SK-N-SH (cell line): Measurements from ENCODE around the gene DIS3L2. TPM values are rescaled to one million over a fixed set of nuclear protein-coding genes. Genes with fewer than 3 reads are reported as not detected.

Experiments used
- CTCF ChIA-PET: fragments of 300-600, 350-600 bp; formaldehyde crosslinking; extraction: SDS; loops from one replicate; lab custom pipeline; 2021; lab: Yijun Ruan, JAX
- POLR2A ChIA-PET: fragments of 350-600 bp; sonication (Branson Sonifier 250); formaldehyde crosslinking; extraction: SDS; loops from one replicate; lab custom pipeline; 2020; ENCODE audit warnings: antibody characterized with exemption, inconsistent platforms; lab: Yijun Ruan, JAX
- DNase-seq: peaks from one replicate; pipeline ENCODE4 v3.0.0; 2012
- H2AFZ ChIP-seq: fragments of 200-600 bp; sonication (generic); 2 replicates; pipeline ENCODE4 v1.8.1; 2016; ENCODE audit warnings: antibody characterized with exemption, mild to moderate bottlenecking, low read depth
- H3F3A ChIP-seq: fragments of 200-600 bp; sonication (generic); replicated peaks from 2 replicates; pipeline ENCODE3; 2016; ENCODE audit warnings: antibody characterized with exemption, mild to moderate bottlenecking; ENCODE audit not compliant: insufficient read depth
- H3K27ac ChIP-seq, 2 experiments: fragments of 200-500 bp in 1 of 2; fragments of 200-600 bp in 1 of 2; sonication (Bioruptor generic) in 1 of 2; sonication (generic), shearing (Covaris generic) in 1 of 2; 2 replicates each; pipeline versions ENCODE4 v1.5.1 to v1.6.1; 2014 to 2016; ENCODE audit warnings: low read depth in 2 of 2, inconsistent platforms in 1 of 2, low read length in 1 of 2, mild to moderate bottlenecking in 1 of 2, mixed read lengths in 1 of 2
- H3K27me3 ChIP-seq: fragments of 200-600 bp; sonication (generic), shearing (Covaris generic); 2 replicates; pipeline ENCODE4 v1.6.1; 2016; ENCODE audit warnings: mixed run types; ENCODE audit not compliant: insufficient read depth
- H3K36me3 ChIP-seq, 2 experiments: fragments of 200-500 bp in 1 of 2; fragments of 200-600 bp in 1 of 2; sonication (Bioruptor generic) in 1 of 2; sonication (generic) in 1 of 2; replicated peaks in 1 of 2; 2 replicates each; pipeline versions ENCODE3 to v1.5.1; 2014 to 2016; ENCODE audit warnings: low read length in 1 of 2, mild to moderate bottlenecking in 1 of 2; ENCODE audit not compliant: insufficient read depth in 2 of 2, control insufficient read depth in 1 of 2
- H3K4me1 ChIP-seq, 2 experiments: fragments of 200-500 bp in 1 of 2; fragments of 200-600 bp in 1 of 2; sonication (Bioruptor generic) in 1 of 2; sonication (generic), shearing (Covaris generic) in 1 of 2; 2 replicates each; pipeline versions ENCODE4 v1.5.1 to v1.6.1; 2014 to 2016; ENCODE audit warnings: low read depth in 1 of 2, low read length in 1 of 2, mixed run types in 1 of 2; ENCODE audit not compliant: insufficient read depth in 2 of 2, control insufficient read depth in 1 of 2
- H3K4me2 ChIP-seq: fragments of 200-600 bp; sonication (generic), shearing (Covaris generic); 2 replicates; pipeline ENCODE4 v1.6.1; 2017; ENCODE audit warnings: mixed run types
- H3K4me3 ChIP-seq, 2 experiments: fragments of 200-500 bp in 1 of 2; fragments of 200-600 bp in 1 of 2; sonication (Bioruptor generic) in 1 of 2; sonication (generic), shearing (Covaris generic) in 1 of 2; 2 replicates each; pipeline versions ENCODE4 v1.5.1 to v1.8.1; 2014 to 2016; ENCODE audit warnings: low read depth in 2 of 2, inconsistent platforms in 1 of 2, low read length in 1 of 2, mild to moderate bottlenecking in 1 of 2, mixed read lengths in 1 of 2, moderate library complexity in 1 of 2
- H3K79me2 ChIP-seq: fragments of 200-600 bp; sonication (generic); 2 replicates; pipeline ENCODE4 v1.8.1; 2017; ENCODE audit warnings: mild to moderate bottlenecking; ENCODE audit not compliant: insufficient read depth
- H3K9ac ChIP-seq: fragments of 200-600 bp; sonication (generic); 2 replicates; pipeline ENCODE4 v1.6.1; 2017; ENCODE audit warnings: mixed run types
- H3K9me2 ChIP-seq: fragments of 200-600 bp; sonication (generic); 2 replicates; pipeline ENCODE4 v1.6.1; 2017; ENCODE audit warnings: mixed run types
- H3K9me3 ChIP-seq: fragments of 200-600 bp; sonication (generic); 2 replicates; pipeline ENCODE4 v1.6.1; 2017; ENCODE audit warnings: mixed run types, mild to moderate bottlenecking, moderate library complexity
- H4K20me1 ChIP-seq: fragments of 200-600 bp; sonication (generic); 2 replicates; pipeline ENCODE4 v1.6.1; 2017; ENCODE audit warnings: mild to moderate bottlenecking, mixed run types; ENCODE audit not compliant: insufficient read depth
- EP300 ChIP-seq, 2 experiments: IDR thresholded peaks; 2 replicates each; pipeline versions ENCODE4 v1.4.0 to v1.6.1; 2012; ENCODE audit warnings: borderline replicate concordance in 1 of 2, low read depth in 1 of 2, low read length in 1 of 2
- EZH2phosphoT487 ChIP-seq: fragments of 200-600 bp; sonication (generic); IDR thresholded peaks from 2 replicates; pipeline ENCODE4 v1.6.1; 2017; ENCODE audit warnings: low read depth, mixed run types, mild to moderate bottlenecking, antibody characterized with exemption, moderate library complexity, borderline replicate concordance
- FOXJ3 ChIP-seq: sonication (generic); formaldehyde crosslinking; IDR thresholded peaks from 2 replicates; pipeline ENCODE4 v1.5.1; 2020; ENCODE audit warnings: mild to moderate bottlenecking, missing genetic modification reagents
- FOXM1 ChIP-seq: IDR thresholded peaks from 2 replicates; pipeline ENCODE4 v1.4.0; 2012; ENCODE audit warnings: low read depth, mild to moderate bottlenecking
- GATA2 ChIP-seq: sonication (generic); formaldehyde crosslinking; IDR thresholded peaks from 2 replicates; pipeline ENCODE4 v1.5.0; 2020; ENCODE audit warnings: mild to moderate bottlenecking, missing genetic modification reagents
- MEF2A ChIP-seq: IDR thresholded peaks from 2 replicates; pipeline ENCODE4 v1.4.0; 2012; ENCODE audit warnings: low read depth, borderline replicate concordance
- MXI1 ChIP-seq: IDR thresholded peaks from 2 replicates; pipeline ENCODE4 v1.6.1; 2012; ENCODE audit warnings: mild to moderate bottlenecking, low read depth, low read length, improper control_type of control experiment
- NRF1 ChIP-seq: IDR thresholded peaks from 2 replicates; pipeline ENCODE4 v1.6.1; 2012; ENCODE audit warnings: low read depth, mild to moderate bottlenecking, low read length
- RAD21 ChIP-seq: IDR thresholded peaks from 2 replicates; pipeline ENCODE4 v1.6.1; 2012; ENCODE audit warnings: mild to moderate bottlenecking, low read length
- RCOR1 ChIP-seq: fragments of 150-350 bp; IDR thresholded peaks from 2 replicates; pipeline ENCODE4 v1.6.1; 2017; ENCODE audit warnings: antibody characterized with exemption, low read length
- RXRA ChIP-seq: IDR thresholded peaks from 2 replicates; pipeline ENCODE4 v1.4.0; 2012; ENCODE audit warnings: low read depth, mild to moderate bottlenecking, borderline replicate concordance
- SIN3A ChIP-seq: IDR thresholded peaks from 2 replicates; pipeline ENCODE4 v1.6.1; 2012; ENCODE audit warnings: low read depth, mild to moderate bottlenecking, low read length, moderate library complexity, borderline replicate concordance
- SMC3 ChIP-seq: IDR thresholded peaks from 2 replicates; pipeline ENCODE4 v1.6.1; 2012; ENCODE audit warnings: low read depth, low read length, improper control_type of control experiment
- TAF1 ChIP-seq: IDR thresholded peaks from 2 replicates; pipeline ENCODE4 v1.6.1; 2012; ENCODE audit warnings: low read depth, mild to moderate bottlenecking, low read length, moderate library complexity, borderline replicate concordance
- TCF12 ChIP-seq: IDR thresholded peaks from 2 replicates; pipeline ENCODE4 v1.4.0; 2012
- YY1 ChIP-seq: IDR thresholded peaks from 2 replicates; pipeline ENCODE4 v1.4.0; 2012; ENCODE audit warnings: low read depth, mild to moderate bottlenecking
- WGBS: methylation state at CpG from one replicate; pipeline ENCODE4 v1.1.6; 2017; ENCODE audit warnings: low lambda C conversion rate; 5-methylcytosine and 5-hydroxymethylcytosine counted together
- polyA plus RNA-seq, 3 experiments: library from polyadenylated mRNA; depleted of rRNA; stranded (reverse); fragments of >200 nt; gene quantifications; 2 replicates each; pipeline ENCODE4 v1.2.3, GENCODE V29; 2012
- TF ChIP-seq, protein P1 (sequence below): IDR thresholded peaks from 2 replicates; pipeline ENCODE4; 2012
- TF ChIP-seq, protein P2 (sequence below): IDR thresholded peaks from 2 replicates; pipeline ENCODE4 v1.4.0; 2012; ENCODE audit warnings: low read depth
- TF ChIP-seq, protein P3 (sequence below): IDR thresholded peaks from 2 replicates; pipeline ENCODE4 v1.6.1; 2012; ENCODE audit warnings: mild to moderate bottlenecking, low read depth, low read length, moderate library complexity

Gene DIS3L2
- polyA plus RNA-seq, 1 of the 3 experiments (the other 2 are of a cell fraction), result 17.9 TPM

- Histone ChIP-seq H3K27me3 (no peaks in the 10 kb centered on the region; the same call in 1 of the 2 replicates), H3K9me3 (no peaks in the 10 kb centered on the region), H3K4me3 (no peak overlapping the region), H3K79me2 (no peaks in the 10 kb centered on the region), H3K4me2 (no peak overlapping the region), H3K4me1 (no peaks in the 10 kb centered on the region; a peak in 1 of 4 replicates), H3F3A (no peaks in the 10 kb centered on the region), H3K27ac (no peak overlapping the region), H2AFZ (no peak overlapping the region), H4K20me1 (no peaks in the 10 kb centered on the region), H3K9me2 (no peaks in the 10 kb centered on the region), H3K36me3 (no peaks in the 10 kb centered on the region), H3K9ac (no peak overlapping the region)
- WGBS, result 76% methylated on average over 7 of the region's 7 CpGs
- no peak for DNase-seq
- ChIA-PET POLR2A (no interaction called here), CTCF (interaction anchor here (1.0 to 2.5 kb wide), 4 partner anchors 10 to 390 kb away, joined by 3 to 6 read pairs (median 4); partner anchors contain the start of gene NPPC)
- TF ChIP-seq GATA2, result no peak
- TF ChIP-seq, protein P1, sequence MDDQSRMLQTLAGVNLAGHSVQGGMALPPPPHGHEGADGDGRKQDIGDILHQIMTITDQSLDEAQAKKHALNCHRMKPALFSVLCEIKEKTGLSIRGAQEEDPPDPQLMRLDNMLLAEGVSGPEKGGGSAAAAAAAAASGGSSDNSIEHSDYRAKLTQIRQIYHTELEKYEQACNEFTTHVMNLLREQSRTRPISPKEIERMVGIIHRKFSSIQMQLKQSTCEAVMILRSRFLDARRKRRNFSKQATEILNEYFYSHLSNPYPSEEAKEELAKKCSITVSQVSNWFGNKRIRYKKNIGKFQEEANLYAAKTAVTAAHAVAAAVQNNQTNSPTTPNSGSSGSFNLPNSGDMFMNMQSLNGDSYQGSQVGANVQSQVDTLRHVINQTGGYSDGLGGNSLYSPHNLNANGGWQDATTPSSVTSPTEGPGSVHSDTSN, result no peak
- TF ChIP-seq, protein P2, sequence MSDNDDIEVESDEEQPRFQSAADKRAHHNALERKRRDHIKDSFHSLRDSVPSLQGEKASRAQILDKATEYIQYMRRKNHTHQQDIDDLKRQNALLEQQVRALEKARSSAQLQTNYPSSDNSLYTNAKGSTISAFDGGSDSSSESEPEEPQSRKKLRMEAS, result no peak
- no peak for TF ChIP-seq RAD21
- TF ChIP-seq MEF2A, result no peak
- no peak for TF ChIP-seq EZH2phosphoT487
- TF ChIP-seq FOXM1, result no peak
- TF ChIP-seq, protein P3, sequence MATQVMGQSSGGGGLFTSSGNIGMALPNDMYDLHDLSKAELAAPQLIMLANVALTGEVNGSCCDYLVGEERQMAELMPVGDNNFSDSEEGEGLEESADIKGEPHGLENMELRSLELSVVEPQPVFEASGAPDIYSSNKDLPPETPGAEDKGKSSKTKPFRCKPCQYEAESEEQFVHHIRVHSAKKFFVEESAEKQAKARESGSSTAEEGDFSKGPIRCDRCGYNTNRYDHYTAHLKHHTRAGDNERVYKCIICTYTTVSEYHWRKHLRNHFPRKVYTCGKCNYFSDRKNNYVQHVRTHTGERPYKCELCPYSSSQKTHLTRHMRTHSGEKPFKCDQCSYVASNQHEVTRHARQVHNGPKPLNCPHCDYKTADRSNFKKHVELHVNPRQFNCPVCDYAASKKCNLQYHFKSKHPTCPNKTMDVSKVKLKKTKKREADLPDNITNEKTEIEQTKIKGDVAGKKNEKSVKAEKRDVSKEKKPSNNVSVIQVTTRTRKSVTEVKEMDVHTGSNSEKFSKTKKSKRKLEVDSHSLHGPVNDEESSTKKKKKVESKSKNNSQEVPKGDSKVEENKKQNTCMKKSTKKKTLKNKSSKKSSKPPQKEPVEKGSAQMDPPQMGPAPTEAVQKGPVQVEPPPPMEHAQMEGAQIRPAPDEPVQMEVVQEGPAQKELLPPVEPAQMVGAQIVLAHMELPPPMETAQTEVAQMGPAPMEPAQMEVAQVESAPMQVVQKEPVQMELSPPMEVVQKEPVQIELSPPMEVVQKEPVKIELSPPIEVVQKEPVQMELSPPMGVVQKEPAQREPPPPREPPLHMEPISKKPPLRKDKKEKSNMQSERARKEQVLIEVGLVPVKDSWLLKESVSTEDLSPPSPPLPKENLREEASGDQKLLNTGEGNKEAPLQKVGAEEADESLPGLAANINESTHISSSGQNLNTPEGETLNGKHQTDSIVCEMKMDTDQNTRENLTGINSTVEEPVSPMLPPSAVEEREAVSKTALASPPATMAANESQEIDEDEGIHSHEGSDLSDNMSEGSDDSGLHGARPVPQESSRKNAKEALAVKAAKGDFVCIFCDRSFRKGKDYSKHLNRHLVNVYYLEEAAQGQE, result no peak
- no peak for TF ChIP-seq TCF12
- no peak for TF ChIP-seq FOXJ3 (CRISPR knock-in tag)
- TF ChIP-seq SIN3A, result no peak
- no peak for TF ChIP-seq MXI1
- no peak for TF ChIP-seq SMC3
- no peak for TF ChIP-seq YY1
- TF ChIP-seq TAF1, result no peak
- no peak for TF ChIP-seq RCOR1
- TF ChIP-seq EP300 (IDR thresholded peaks at IDR 0.05; ENCODE audit: borderline replicate concordance in 1 of 2, low read depth in 1 of 2, low read length in 1 of 2), result no peak
- no peak for TF ChIP-seq NRF1
- TF ChIP-seq RXRA, result no peak
Measured at GRCh38 chr2:231937057-231937456, 24.5 kb upstream of the DIS3L2 start.
